IMR-90 (cell line): ENCODE measurements around the gene PRDM2. TPM values are rescaled to one million over a fixed set of nuclear protein-coding genes. Genes with fewer than 3 reads are reported as not detected.

Experiments used
- ATAC-seq: fragments of 200-7000 bp; cut with Tn5 transposase; 2 replicates; pipeline ENCODE4 v1.9.1; 2020; ENCODE audit warnings: low read depth, mild to moderate bottlenecking, moderate library complexity
- BruUV-seq: library from RNA; stranded (reverse); fragments of 400-500 nt; replicated peaks from 2 replicates; lab custom pipeline; 2021; lab: Mats Ljungman, UMichigan
- CTCF ChIA-PET: fragments of 300-600 bp; formaldehyde crosslinking; extraction: SDS; loops from one replicate; lab custom pipeline; 2021; ENCODE audit warnings: antibody characterized with exemption; lab: Yijun Ruan, JAX
- POLR2A ChIA-PET: fragments of 300-600 bp; sonication (Branson Sonifier 250); formaldehyde crosslinking; loops from one replicate; lab custom pipeline; 2022; ENCODE audit warnings: antibody characterized with exemption; ENCODE audit not compliant: unreplicated experiment; lab: Charles Lee
- DNase-seq: peaks from one replicate; pipeline ENCODE4 v3.0.0; 2013
- H2AFZ ChIP-seq: replicated peaks from 2 replicates; pipeline ENCODE3; 2013; ENCODE audit warnings: low read length, mild to moderate bottlenecking; ENCODE audit not compliant: poor library complexity
- H2AK5ac ChIP-seq: 2 replicates; pipeline ENCODE4 v1.6.1; 2013; ENCODE audit warnings: low read depth, low read length, inconsistent platforms
- H2AK9ac ChIP-seq: replicated peaks from 2 replicates; pipeline ENCODE3; 2013; ENCODE audit warnings: mild to moderate bottlenecking, low read depth, low read length, moderate library complexity; ENCODE audit not compliant: poor library complexity
- H2BK120ac ChIP-seq: 2 replicates; pipeline ENCODE4 v1.6.1; 2013; ENCODE audit warnings: low read depth, low read length, inconsistent platforms
- H2BK15ac ChIP-seq: 3 replicates; pipeline ENCODE4 v1.6.1; 2013; ENCODE audit warnings: low read depth, low read length, inconsistent platforms
- H2BK20ac ChIP-seq: 2 replicates; pipeline ENCODE4 v1.6.1; 2013; ENCODE audit warnings: low read depth, mild to moderate bottlenecking, inconsistent platforms, low read length, moderate library complexity
- H2BK5ac ChIP-seq: 2 replicates; pipeline ENCODE4 v1.6.1; 2013; ENCODE audit warnings: mild to moderate bottlenecking, low read depth, low read length, inconsistent platforms; ENCODE audit not compliant: poor library complexity, severe bottlenecking
- H3K14ac ChIP-seq: replicated peaks from 2 replicates; pipeline ENCODE4 v1.6.1; 2013; ENCODE audit warnings: low read depth, low read length, inconsistent platforms
- H3K18ac ChIP-seq: 2 replicates; pipeline ENCODE4 v1.6.1; 2013; ENCODE audit warnings: low read depth, low read length, control low read depth
- H3K23ac ChIP-seq: 2 replicates; pipeline ENCODE4 v1.6.1; 2013; ENCODE audit warnings: low read depth, low read length, inconsistent platforms
- H3K27ac ChIP-seq: 2 replicates; pipeline ENCODE4 v1.5.1; 2013; ENCODE audit warnings: mild to moderate bottlenecking, control low read depth, low read length; ENCODE audit not compliant: insufficient read depth
- H3K27me3 ChIP-seq: 2 replicates; pipeline ENCODE4 v1.6.1; 2013; ENCODE audit warnings: low read length; ENCODE audit not compliant: control insufficient read depth, insufficient read depth
- H3K36me3 ChIP-seq: 2 replicates; pipeline ENCODE4 v1.6.1; 2013; ENCODE audit warnings: low read length, mixed read lengths; ENCODE audit not compliant: control insufficient read depth, insufficient read depth
- H3K4ac ChIP-seq: 2 replicates; pipeline ENCODE4 v1.6.1; 2013; ENCODE audit warnings: low read depth, low read length, inconsistent platforms
- H3K4me1 ChIP-seq: 2 replicates; pipeline ENCODE4 v1.6.1; 2013; ENCODE audit warnings: low read length, mixed read lengths; ENCODE audit not compliant: control insufficient read depth, insufficient read depth
- H3K4me2 ChIP-seq: 2 replicates; pipeline ENCODE4 v1.6.1; 2013; ENCODE audit warnings: low read depth, mild to moderate bottlenecking, control low read depth, low read length, moderate library complexity
- H3K4me3 ChIP-seq: 2 replicates; pipeline ENCODE4 v1.5.1; 2013; ENCODE audit warnings: low read depth, mild to moderate bottlenecking, control low read depth, low read length, moderate library complexity; ENCODE audit not compliant: insufficient read depth
- H3K56ac ChIP-seq: 2 replicates; pipeline ENCODE4 v1.6.1; 2013; ENCODE audit warnings: low read length, inconsistent platforms; ENCODE audit not compliant: insufficient read depth; ENCODE audit errors: extremely low read depth
- H3K79me1 ChIP-seq, 2 experiments: 2 replicates each; pipeline ENCODE4 v1.6.1; 2013; ENCODE audit warnings: low read length in 2 of 2, inconsistent platforms in 1 of 2, low read depth in 1 of 2
- H3K9ac ChIP-seq: 2 replicates; pipeline ENCODE4 v1.6.1; 2013; ENCODE audit warnings: low read depth, low read length, control low read depth
- H3K9me1 ChIP-seq: 2 replicates; pipeline ENCODE4 v1.6.1; 2013; ENCODE audit warnings: low read length, inconsistent platforms; ENCODE audit not compliant: insufficient read depth
- H3K9me3 ChIP-seq: 2 replicates; pipeline ENCODE4 v1.6.1; 2013; ENCODE audit warnings: low read length; ENCODE audit not compliant: control insufficient read depth, insufficient read depth
- H4K20me1 ChIP-seq: 2 replicates; pipeline ENCODE4 v1.6.1; 2013; ENCODE audit warnings: low read length, inconsistent platforms; ENCODE audit not compliant: insufficient read depth
- H4K5ac ChIP-seq: 2 replicates; pipeline ENCODE4 v1.6.1; 2013; ENCODE audit warnings: mild to moderate bottlenecking, low read depth, low read length, control low read depth
- H4K8ac ChIP-seq, 2 experiments: 2 replicates each; pipeline ENCODE4 v1.6.1; 2013; ENCODE audit warnings: low read depth in 2 of 2, low read length in 2 of 2, control low read depth in 1 of 2, inconsistent platforms in 1 of 2
- H4K91ac ChIP-seq: 2 replicates; pipeline ENCODE4 v1.6.1; 2013; ENCODE audit warnings: low read depth, low read length, inconsistent platforms; ENCODE audit not compliant: insufficient read depth
- BHLHE40 ChIP-seq: fragments of 150-350 bp; IDR thresholded peaks from 2 replicates; pipeline ENCODE4 v1.6.1; 2016; ENCODE audit warnings: mild to moderate bottlenecking, low read depth, low read length
- CHD1 ChIP-seq: IDR thresholded peaks from 2 replicates; pipeline ENCODE4 v1.6.1; 2012; ENCODE audit warnings: low read depth, low read length, improper control_type of control experiment
- ELK1 ChIP-seq: fragments of 150-350 bp; IDR thresholded peaks from 2 replicates; pipeline ENCODE4 v1.6.1; 2016; ENCODE audit warnings: low read depth, mild to moderate bottlenecking, low read length, moderate library complexity, borderline replicate concordance
- MAFK ChIP-seq: IDR thresholded peaks from 2 replicates; pipeline ENCODE4 v1.6.1; 2012; ENCODE audit warnings: low read depth, low read length, improper control_type of control experiment
- MAZ ChIP-seq: IDR thresholded peaks from 2 replicates; pipeline ENCODE4 v1.6.1; 2012; ENCODE audit warnings: low read depth, mild to moderate bottlenecking, low read length, improper control_type of control experiment, moderate library complexity, borderline replicate concordance
- NFE2L2 ChIP-seq: fragments of 150-350 bp; IDR thresholded peaks from 2 replicates; pipeline ENCODE4 v1.6.1; 2016; ENCODE audit warnings: low read depth, mild to moderate bottlenecking, low read length
- POLR2A ChIP-seq: IDR thresholded peaks from 2 replicates; pipeline ENCODE4 v1.6.1; 2012; ENCODE audit warnings: mild to moderate bottlenecking, low read depth, low read length
- WGBS, 2 experiments: methylation state at CpG; one replicate each; pipeline versions ENCODE4 v1.1.5 to v1.1.7; 2013; ENCODE audit warnings: missing lambda C conversion rate in 2 of 2; ENCODE audit not compliant: insufficient read length in 1 of 2; ENCODE audit errors: extremely low coverage in 2 of 2; 5-methylcytosine and 5-hydroxymethylcytosine counted together
- dilution Hi-C: fragments of 300-500 bp; cut with HindIII; formaldehyde crosslinking; loops from one replicate; pipeline ENCODE4 v1.14.3; 2018; ENCODE audit warnings: low sequenced_read_pairs; ENCODE audit not compliant: unreplicated experiment
- in situ Hi-C: fragments of 300-500 bp; cut with MboI; formaldehyde crosslinking; loops from 3 replicates; pipeline ENCODE4 v1.14.3; 2019; ENCODE audit warnings: low sequenced_read_pairs, inconsistent platforms, mixed read lengths
- intact Hi-C: fragments of 100-400 bp; cut with micrococcal nuclease; formaldehyde crosslinking; loops from 2 replicates; pipeline ENCODE4 v1.10.0; 2022
- polyA plus RNA-seq, 3 experiments: library from polyadenylated mRNA; depleted of rRNA; stranded (reverse); fragments of >200 nt; gene quantifications; 2 replicates each; pipeline ENCODE4 v1.2.3, GENCODE V29; 2012; ENCODE audit warnings: low replicate concordance in 1 of 3
- total RNA-seq: library from RNA; depleted of rRNA; stranded (reverse); fragments of >200 nt; gene quantifications from 2 replicates; pipeline ENCODE4 v1.2.3, GENCODE V29; 2012

PRDM2 gene
- total and polyA plus RNA-seq, 2 of the 4 experiments (the other 2 are of a cell fraction): 3.4 to 8.9 TPM

GRCh38 chr1:13871413-13871812, 171.4 kb downstream of the PRDM2 start:
- TF ChIP-seq BHLHE40: no peak
- no peak for TF ChIP-seq NFE2L2
- no peak for TF ChIP-seq POLR2A
- no peak for TF ChIP-seq ELK1
- TF ChIP-seq MAFK: no peak
- TF ChIP-seq CHD1: no peak
- no peak for TF ChIP-seq MAZ
- Histone ChIP-seq H3K4ac (no peak overlapping the region), H3K9me1 (no peaks in the 10 kb centered on the region), H3K36me3 (no peaks in the 10 kb centered on the region), H3K4me1 (no peaks in the 10 kb centered on the region), H4K5ac (no peak overlapping the region), H3K27ac (no peak overlapping the region), H2BK20ac (no peak overlapping the region), H3K9ac (no peak overlapping the region), H3K4me3 (no peak overlapping the region), H2AK5ac (no peak overlapping the region), H3K18ac (no peak overlapping the region), H3K4me2 (no peak overlapping the region), H3K9me3 (peaks cover 30% of the 10 kb centered on the region), H3K23ac (no peak overlapping the region), H2BK5ac (no peak overlapping the region), H2BK120ac (no peak overlapping the region), H3K79me1 (no peaks in the 10 kb centered on the region), H2BK15ac (no peak overlapping the region), H3K14ac (no peak overlapping the region), H2AK9ac (no peak overlapping the region), H3K56ac (no peak overlapping the region), H2AFZ (no peak overlapping the region), H3K27me3 (no peaks in the 10 kb centered on the region), H4K20me1 (no peaks in the 10 kb centered on the region), H4K91ac (no peak overlapping the region), H4K8ac (no peak overlapping the region)
- in situ Hi-C loops (no loop called here), dilution Hi-C loops (no loop called here), intact Hi-C loops (no loop called here)
- ChIA-PET CTCF (no interaction called here), POLR2A (no interaction called here)
- ATAC-seq (no peak), DNase-seq (no peak)
- 40% methylated on average over 1 of the region's 2 CpGs; no CpG with 5 or more reads in 1 of the 2 experiments for WGBS, 2 experiments
- BruUV-seq: no TSS peak
